ENCODE data around the gene SAMD3. TPM values are rescaled to one million over a fixed set of nuclear protein-coding genes. Genes with fewer than 3 reads are reported as not detected.

SAMD3 gene
- total RNA-seq, 4 donors from 2014 or later = 3.5 TPM; not detected in 3

GRCh38 chr6:130099119-130099518 lies 123.6 kb downstream of the SAMD3 start:
- TF ChIP-seq EP300 (IDR thresholded peaks at IDR 0.05) = no peak
- no peak for TF ChIP-seq POLR2A (IDR thresholded peaks at IDR 0.05)
- TF ChIP-seq POLR2AphosphoS5 (IDR thresholded peaks at IDR 0.05) = no peak
- TF ChIP-seq CTCF (IDR thresholded peaks at IDR 0.05) = no peak
- 92% methylated on average over 3 of the region's 3 CpGs for WGBS
- no peaks in the 10 kb centered on the region for H3K4me1 ChIP-seq

GRCh38 chr6:130098317-130098716 lies 124.4 kb downstream of the SAMD3 start:
- H3K9me3 ChIP-seq = no peaks in the 10 kb centered on the region
- H3K4me1 ChIP-seq = no peaks in the 10 kb centered on the region
- H3K36me3 ChIP-seq = no peaks in the 10 kb centered on the region
- no peaks in the 10 kb centered on the region for H3K27me3 ChIP-seq
- no peak overlapping the region for H3K4me3 ChIP-seq
- WGBS = 85% methylated on average over 4 of the region's 4 CpGs
- TF ChIP-seq POLR2AphosphoS5 (IDR thresholded peaks at IDR 0.05) (no peak), EP300 (IDR thresholded peaks at IDR 0.05) (no peak), POLR2A (IDR thresholded peaks at IDR 0.05) (no peak), CTCF (IDR thresholded peaks at IDR 0.05) (no peak)
- H3K27ac ChIP-seq = no peak overlapping the region
- no peak for DNase-seq (ENCODE audit: low spot score in 2 of 2)

More at GRCh38 chr6:130099119-130099518, 123.6 kb downstream of the SAMD3 start:
- H3K9me3 ChIP-seq = no peaks in the 10 kb centered on the region
- no peaks in the 10 kb centered on the region for H3K36me3 ChIP-seq
- no peak for DNase-seq (ENCODE audit: low spot score in 2 of 2)
- no peak overlapping the region for H3K4me3 ChIP-seq
- no peak overlapping the region for H3K27ac ChIP-seq
- H3K27me3 ChIP-seq = no peaks in the 10 kb centered on the region

Other genes with a start within 250 kb of the SAMD3 start
- 10 to 100 TPM in 1 of 4 donors, 1 to 10 TPM in 3; 4.2 to 12.8 (median 6.2) TPM for gene L3MBTL3, start 204.4 kb downstream of the SAMD3 start, total RNA-seq
- gene TMEM200A, start 143.1 kb upstream of the SAMD3 start, total RNA-seq = 1 to 10 TPM in 2 of 4 donors, under 1 TPM in 2; 0.76 to 1.2 (median 0.93) TPM